ENCODE measurements around the gene ARMC5.
"Not testable (repeated sequence)": the region's sequence is repeated elsewhere in the genome, so short reads cannot be mapped to it uniquely, and the experiment has no call there.

Gene ARMC5

GRCh38 chr16:31430380-31431052 is 28.8 kb upstream of the ARMC5 start:
- no peak for DNase-seq (ENCODE audit: low spot score)

- no peak for DNase-seq (ENCODE audit: low spot score)
Measured at GRCh38 chr16:31435341-31436220, 23.7 kb upstream of the ARMC5 start.

GRCh38 chr16:31436221-31437045 is 22.9 kb upstream of the ARMC5 start:
- no peak for DNase-seq (ENCODE audit: low spot score)

- no peak for DNase-seq (ENCODE audit: low spot score)
Measured at GRCh38 chr16:31438414-31438813, 20.9 kb upstream of the ARMC5 start.

- not testable (repeated sequence) for DNase-seq (ENCODE audit: low spot score)
Measured at GRCh38 chr16:31439023-31439422, 20.3 kb upstream of the ARMC5 start.

- DNase-seq (ENCODE audit: low spot score): no peak
Measured at GRCh38 chr16:31439519-31439918, 19.8 kb upstream of the ARMC5 start.

- no peak for DNase-seq (ENCODE audit: low spot score)
Measured at GRCh38 chr16:31440516-31441184, 18.7 kb upstream of the ARMC5 start.

GRCh38 chr16:31441956-31442355 is 17.3 kb upstream of the ARMC5 start:
- DNase-seq (ENCODE audit: low spot score): no peak

GRCh38 chr16:31445931-31446330 is 13.4 kb upstream of the ARMC5 start:
- DNase-seq (ENCODE audit: low spot score): not testable (repeated sequence)

- no peak for DNase-seq (ENCODE audit: low spot score)
Measured at GRCh38 chr16:31451201-31451600, 8.1 kb upstream of the ARMC5 start.

GRCh38 chr16:31451681-31452351 is 7.5 kb upstream of the ARMC5 start:
- DNase-seq (ENCODE audit: low spot score): peak; percentile 96

- DNase-seq (ENCODE audit: low spot score): no peak
Measured at GRCh38 chr16:31452631-31453106, 6.6 kb upstream of the ARMC5 start.

GRCh38 chr16:31453255-31454204 is 5.8 kb upstream of the ARMC5 start:
- DNase-seq (ENCODE audit: low spot score): no peak

GRCh38 chr16:31455601-31456314 is 3.5 kb upstream of the ARMC5 start:
- peak; percentile 60 for DNase-seq (ENCODE audit: low spot score)

- DNase-seq (ENCODE audit: low spot score): no peak
Measured at GRCh38 chr16:31456988-31457360, 2.3 kb upstream of the ARMC5 start.

GRCh38 chr16:31458073-31458843 is 1.0 kb upstream of the ARMC5 start:
- DNase-seq (ENCODE audit: low spot score): peak; percentile 54

- DNase-seq (ENCODE audit: low spot score): peak; percentile 99
Measured at GRCh38 chr16:31459687-31460581, 633 bp downstream of the ARMC5 start.
